HG03103 (cell line): Measurements from ENCODE around the gene ZNF827.
A peak's percentile ranks its signal among the peaks of the same experiment; 100 is the strongest.

Experiments used
- ATAC-seq: cut with Tn5 transposase; IDR thresholded peaks from one replicate; pipeline ENCODE4 v1.9.1; 2021; ENCODE audit warnings: low read depth; ENCODE audit not compliant: unreplicated experiment

Gene ZNF827

GRCh38 chr4:145935253-145936141, 3.1 kb downstream of the ZNF827 start:
- ATAC-seq: peak; percentile 27

- ATAC-seq: no peak
Observed at GRCh38 chr4:145934434-145935047, 4.1 kb downstream of the ZNF827 start.

- no peak for ATAC-seq
Observed at GRCh38 chr4:145933134-145933533, 5.5 kb downstream of the ZNF827 start.

- ATAC-seq: no peak
Observed at GRCh38 chr4:145931403-145931802, 7.2 kb downstream of the ZNF827 start.

- ATAC-seq: no peak
Observed at GRCh38 chr4:145930592-145930991, 8.0 kb downstream of the ZNF827 start.

- ATAC-seq: no peak
Observed at GRCh38 chr4:145929415-145930178, 9.0 kb downstream of the ZNF827 start.

- ATAC-seq: no peak
Observed at GRCh38 chr4:145928748-145929147, 9.9 kb downstream of the ZNF827 start.

- no peak for ATAC-seq
Observed at GRCh38 chr4:145927030-145927429, 11.6 kb downstream of the ZNF827 start.

GRCh38 chr4:145921231-145921630, 17.4 kb downstream of the ZNF827 start:
- no peak for ATAC-seq

GRCh38 chr4:145920205-145920604, 18.4 kb downstream of the ZNF827 start:
- ATAC-seq: no peak

GRCh38 chr4:145912376-145912775, 26.2 kb downstream of the ZNF827 start:
- ATAC-seq: no peak

- no peak for ATAC-seq
Observed at GRCh38 chr4:145909773-145910172, 28.9 kb downstream of the ZNF827 start.

GRCh38 chr4:145909281-145909715, 29.3 kb downstream of the ZNF827 start:
- no peak for ATAC-seq

- no peak for ATAC-seq
Observed at GRCh38 chr4:145907812-145908211, 30.8 kb downstream of the ZNF827 start.

- no peak for ATAC-seq
Observed at GRCh38 chr4:145907390-145907789, 31.2 kb downstream of the ZNF827 start.

GRCh38 chr4:145904413-145905177, 34.0 kb downstream of the ZNF827 start:
- ATAC-seq: no peak

GRCh38 chr4:145902522-145902921, 36.1 kb downstream of the ZNF827 start:
- no peak for ATAC-seq

GRCh38 chr4:145899886-145900460, 38.6 kb downstream of the ZNF827 start:
- ATAC-seq: no peak

GRCh38 chr4:145898926-145899531, 39.6 kb downstream of the ZNF827 start:
- no peak for ATAC-seq

GRCh38 chr4:145898466-145898865, 40.2 kb downstream of the ZNF827 start:
- ATAC-seq: no peak
